HUES48 (cell line): ENCODE results near the gene NHERF1.

Experiments used
- H3K27ac ChIP-seq: one replicate; pipeline ENCODE4 v1.7.0; 2013; ENCODE audit warnings: low read depth, low read length, inconsistent platforms
- H3K27me3 ChIP-seq: 2 replicates; pipeline ENCODE4 v1.6.1; 2013; ENCODE audit warnings: mild to moderate bottlenecking, low read length; ENCODE audit not compliant: control insufficient read depth, insufficient read depth
- H3K36me3 ChIP-seq: 2 replicates; pipeline ENCODE4 v1.6.1; 2013; ENCODE audit warnings: low read length; ENCODE audit not compliant: control insufficient read depth, insufficient read depth
- H3K4me1 ChIP-seq: 2 replicates; pipeline ENCODE4 v1.6.1; 2013; ENCODE audit warnings: mild to moderate bottlenecking, low read length; ENCODE audit not compliant: control insufficient read depth, insufficient read depth
- H3K4me3 ChIP-seq: 2 replicates; pipeline ENCODE4 v1.5.1; 2013; ENCODE audit warnings: mild to moderate bottlenecking, low read depth, low read length
- H3K9ac ChIP-seq: 2 replicates; pipeline ENCODE4 v1.6.1; 2013; ENCODE audit warnings: mild to moderate bottlenecking, low read depth, low read length, moderate library complexity
- H3K9me3 ChIP-seq: 2 replicates; pipeline ENCODE4 v1.6.1; 2013; ENCODE audit warnings: low read length; ENCODE audit not compliant: control insufficient read depth, insufficient read depth

NHERF1 gene

DNA sequence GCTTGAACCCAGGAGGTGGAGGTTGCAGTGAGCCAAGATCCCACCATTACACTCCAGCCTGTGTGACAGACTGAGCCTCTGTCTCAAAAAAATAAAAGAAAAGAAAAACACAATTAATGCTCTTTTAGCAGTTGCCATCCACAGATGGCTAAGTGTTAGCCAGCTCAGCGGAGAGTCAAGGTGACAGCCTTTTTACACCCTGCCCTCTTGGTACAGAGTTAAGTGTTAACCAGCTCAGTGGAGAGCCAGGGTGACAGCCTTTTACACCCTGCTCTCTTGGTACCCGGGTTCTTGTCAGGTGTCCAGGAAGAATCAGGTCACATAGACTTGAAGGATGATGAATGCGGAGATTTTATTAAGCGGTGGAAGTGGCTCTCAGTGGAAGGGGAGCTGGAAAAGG, 27.9 kb upstream of the NHERF1 start:
- Histone ChIP-seq H3K4me1 (no peaks in the 10 kb centered on the region), H3K36me3 (no peaks in the 10 kb centered on the region), H3K9ac (no peak overlapping the region), H3K27ac (no peak overlapping the region), H3K27me3 (no peaks in the 10 kb centered on the region), H3K4me3 (no peak overlapping the region), H3K9me3 (no peaks in the 10 kb centered on the region)

DNA sequence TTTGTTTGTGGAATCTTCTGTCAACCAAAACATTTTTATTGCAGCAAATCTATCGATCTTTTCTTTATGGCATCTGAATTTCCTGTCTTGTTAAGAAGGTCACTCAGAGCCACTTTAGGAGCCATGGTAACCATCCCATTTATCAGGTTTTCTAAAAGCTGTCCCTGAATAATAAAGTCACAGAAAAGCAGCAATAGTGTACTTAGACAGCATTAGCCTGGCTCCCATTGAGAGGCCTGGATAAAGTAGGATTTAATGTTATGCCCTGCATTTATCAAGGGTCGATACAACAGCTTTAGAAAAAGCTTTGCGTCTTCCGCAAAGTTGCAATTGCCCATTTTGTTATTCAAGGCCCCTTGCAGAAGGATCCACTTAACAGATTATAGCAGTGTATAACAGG, 25.6 kb upstream of the NHERF1 start:
- Histone ChIP-seq H3K27ac (no peak overlapping the region), H3K9ac (no peak overlapping the region), H3K4me1 (no peaks in the 10 kb centered on the region), H3K4me3 (no peak overlapping the region), H3K27me3 (no peaks in the 10 kb centered on the region), H3K9me3 (no peaks in the 10 kb centered on the region), H3K36me3 (no peaks in the 10 kb centered on the region)

DNA sequence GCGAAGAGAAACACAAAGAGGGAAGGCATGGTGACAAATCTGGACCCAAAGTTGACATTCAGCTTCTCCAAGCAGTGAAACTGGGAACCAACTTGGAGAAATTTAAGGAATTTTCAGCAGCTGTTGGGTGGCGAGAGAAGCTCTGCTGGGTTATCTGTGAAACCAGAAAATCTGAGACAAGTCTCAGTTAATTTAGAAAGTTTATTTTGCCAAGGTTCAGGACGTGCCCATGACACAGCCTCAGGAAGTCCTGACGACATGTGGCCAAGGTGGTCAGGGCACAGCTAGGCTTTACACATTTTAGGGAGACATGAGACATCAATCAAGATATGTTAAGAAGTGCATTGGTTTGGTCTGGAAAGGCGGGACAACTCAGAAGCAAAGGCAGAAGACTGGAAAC, 24.5 kb upstream of the NHERF1 start:
- Histone ChIP-seq H3K9me3 (peaks cover 5% of the 10 kb centered on the region; the same call in 1 of the 2 replicates), H3K27me3 (no peaks in the 10 kb centered on the region), H3K4me1 (no peaks in the 10 kb centered on the region), H3K9ac (no peak overlapping the region), H3K4me3 (no peak overlapping the region), H3K27ac (no peak overlapping the region), H3K36me3 (no peaks in the 10 kb centered on the region)

DNA sequence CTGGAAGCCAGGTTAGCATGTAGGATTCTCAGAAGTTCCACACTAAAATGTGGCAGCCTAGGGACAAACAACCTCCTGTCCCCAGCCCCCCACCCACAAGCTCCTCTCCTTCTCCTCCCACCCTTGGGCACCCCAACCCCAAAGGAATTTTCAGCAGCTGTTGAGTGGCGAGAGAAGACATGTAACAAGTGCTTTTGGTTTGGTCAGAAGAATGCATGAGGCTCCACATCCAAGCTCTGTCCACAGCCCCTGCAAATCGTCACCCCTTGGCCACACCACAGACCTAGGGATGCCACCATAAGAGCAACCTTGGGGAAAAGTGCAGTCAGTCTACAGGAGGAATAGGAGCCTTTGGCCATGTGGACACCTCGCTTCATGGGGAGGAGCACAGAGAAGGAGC, 23.3 kb upstream of the NHERF1 start:
- Histone ChIP-seq H3K36me3 (no peaks in the 10 kb centered on the region), H3K4me3 (no peak overlapping the region), H3K27me3 (no peaks in the 10 kb centered on the region), H3K9ac (no peak overlapping the region), H3K27ac (no peak overlapping the region), H3K9me3 (peaks cover 5% of the 10 kb centered on the region; the same call in 1 of the 2 replicates), H3K4me1 (no peaks in the 10 kb centered on the region)

GRCh38 chr17:74728033-74728701, 20.3 kb upstream of the NHERF1 start:
- H3K27me3 ChIP-seq = no peaks in the 10 kb centered on the region
- H3K9me3 ChIP-seq = peaks cover 5% of the 10 kb centered on the region; the same call in 1 of the 2 replicates
- no peak overlapping the region for H3K4me3 ChIP-seq
- H3K36me3 ChIP-seq = no peaks in the 10 kb centered on the region
- no peak overlapping the region for H3K27ac ChIP-seq
- no peaks in the 10 kb centered on the region for H3K4me1 ChIP-seq
- no peak overlapping the region for H3K9ac ChIP-seq

DNA sequence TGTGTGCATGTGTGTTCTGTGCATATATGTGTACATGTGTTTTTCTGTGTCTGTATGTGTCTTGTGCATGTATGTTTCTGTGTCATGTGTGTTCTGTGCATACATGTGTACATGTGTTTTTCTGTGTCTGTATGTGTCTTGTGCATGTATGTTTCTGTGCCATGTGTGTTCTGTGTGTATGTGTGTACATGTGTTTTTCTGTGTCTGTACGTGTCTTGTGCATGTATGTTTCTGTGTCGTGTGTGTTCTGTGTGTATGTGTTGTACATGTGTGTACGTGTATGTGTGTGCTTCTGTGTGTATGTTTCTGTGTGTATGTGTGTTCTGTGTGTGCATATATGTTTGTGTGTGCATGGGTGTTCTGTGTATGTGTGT, 19.7 kb upstream of the NHERF1 start:
- Histone ChIP-seq H3K4me3 (no peak overlapping the region), H3K9me3 (peaks cover 5% of the 10 kb centered on the region; the same call in 1 of the 2 replicates), H3K36me3 (no peaks in the 10 kb centered on the region), H3K9ac (no peak overlapping the region), H3K4me1 (no peaks in the 10 kb centered on the region), H3K27ac (no peak overlapping the region), H3K27me3 (no peaks in the 10 kb centered on the region)

GRCh38 chr17:74729368-74729767, 19.1 kb upstream of the NHERF1 start:
- no peak overlapping the region for H3K4me3 ChIP-seq
- H3K27ac ChIP-seq = no peak overlapping the region
- no peaks in the 10 kb centered on the region for H3K4me1 ChIP-seq
- H3K9me3 ChIP-seq = peaks cover 5% of the 10 kb centered on the region; the same call in 1 of the 2 replicates
- no peak overlapping the region for H3K9ac ChIP-seq
- H3K36me3 ChIP-seq = no peaks in the 10 kb centered on the region
- no peaks in the 10 kb centered on the region for H3K27me3 ChIP-seq

DNA sequence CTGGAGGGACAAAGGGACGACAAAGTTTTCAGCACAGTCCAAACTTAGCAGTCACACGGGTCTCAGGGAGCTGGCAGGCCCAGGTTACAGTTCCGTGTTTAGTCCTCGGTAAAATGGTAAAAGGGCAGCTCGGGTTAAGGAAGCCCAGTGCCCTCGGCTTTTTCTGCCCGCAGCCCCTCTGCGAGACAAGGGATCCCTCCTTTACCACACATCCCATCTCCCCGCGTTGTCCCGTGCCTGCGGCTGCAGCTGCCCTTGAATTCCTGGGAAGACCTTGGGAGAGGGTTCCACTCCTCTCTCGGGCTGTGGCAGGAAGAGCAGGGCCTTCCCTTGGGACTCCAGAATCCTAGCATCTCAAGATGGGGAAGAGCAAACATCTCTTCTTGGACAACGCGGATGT, 18.6 kb upstream of the NHERF1 start:
- H3K27me3 ChIP-seq = no peaks in the 10 kb centered on the region
- H3K4me1 ChIP-seq = no peaks in the 10 kb centered on the region
- no peak overlapping the region for H3K27ac ChIP-seq
- H3K4me3 ChIP-seq = no peak overlapping the region
- peaks cover 5% of the 10 kb centered on the region; the same call in 1 of the 2 replicates for H3K9me3 ChIP-seq
- no peak overlapping the region for H3K9ac ChIP-seq
- H3K36me3 ChIP-seq = no peaks in the 10 kb centered on the region

DNA sequence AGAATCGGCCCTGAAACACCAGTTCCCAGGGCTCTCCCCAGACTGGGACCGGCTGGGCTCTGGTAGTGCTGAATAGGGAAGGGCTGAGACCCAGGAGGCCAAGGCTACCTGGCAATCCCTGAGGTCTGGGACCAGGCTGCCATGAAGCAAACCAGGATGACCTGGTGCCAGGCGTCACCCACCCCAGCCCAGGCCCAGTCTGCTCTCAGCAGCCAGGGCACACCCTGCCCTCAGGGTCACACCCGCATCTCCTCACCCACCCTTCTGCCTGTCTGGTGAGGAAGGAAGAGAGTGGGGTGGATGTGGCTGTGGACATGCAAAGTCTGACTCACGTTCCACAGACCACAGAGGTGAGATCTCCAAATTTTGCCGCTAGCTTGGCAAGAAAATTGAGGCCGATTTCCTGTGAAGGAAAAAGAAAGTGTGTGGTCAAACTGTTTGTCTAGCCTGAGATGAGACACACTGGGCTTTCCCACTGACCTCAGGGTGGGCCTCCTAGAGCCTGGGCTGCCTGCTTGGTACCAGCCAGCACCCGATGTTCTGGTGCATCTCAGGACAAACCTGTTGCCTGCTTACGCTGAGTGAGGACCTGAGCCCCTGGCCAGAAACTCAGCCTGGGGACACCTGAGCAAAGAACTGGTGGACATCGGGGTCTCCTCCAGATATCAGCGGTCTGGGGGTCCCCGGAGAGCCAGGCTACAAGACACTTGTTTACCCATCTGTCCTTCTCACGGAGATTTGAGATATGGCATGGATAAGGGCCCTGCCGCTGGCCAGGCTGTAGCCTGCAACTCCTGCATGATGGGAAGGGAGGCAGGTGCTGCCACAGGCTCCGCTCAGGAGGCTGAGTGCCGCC, 17.7 kb upstream of the NHERF1 start:
- peaks cover 5% of the 10 kb centered on the region; the same call in 1 of the 2 replicates for H3K9me3 ChIP-seq
- H3K4me1 ChIP-seq = no peaks in the 10 kb centered on the region
- no peak overlapping the region for H3K9ac ChIP-seq
- H3K4me3 ChIP-seq = no peak overlapping the region
- peaks cover 7% of the 10 kb centered on the region; the same call in 1 of the 2 replicates for H3K27me3 ChIP-seq
- H3K27ac ChIP-seq = no peak overlapping the region
- no peaks in the 10 kb centered on the region for H3K36me3 ChIP-seq

- no peak overlapping the region for H3K4me3 ChIP-seq
- no peak overlapping the region for H3K9ac ChIP-seq
- H3K27ac ChIP-seq = no peak overlapping the region
These were observed 17.2 kb upstream of the NHERF1 start for GRCh38 chr17:74731347-74731605.

More at GRCh38 chr17:74731347-74731605, 17.2 kb upstream of the NHERF1 start:
- no peaks in the 10 kb centered on the region for H3K36me3 ChIP-seq
- peaks cover 11% of the 10 kb centered on the region; the same call in 1 of the 2 replicates for H3K27me3 ChIP-seq
- H3K9me3 ChIP-seq = peaks cover 5% of the 10 kb centered on the region; the same call in 1 of the 2 replicates
- no peaks in the 10 kb centered on the region; the same call in 1 of the 2 replicates for H3K4me1 ChIP-seq
